D341Med (cell line): Measurements from ENCODE around the gene OR10V1.
"Not testable (repeated sequence)": the region's sequence is repeated elsewhere in the genome, so short reads cannot be mapped to it uniquely, and the experiment has no call there.

Source experiments
- DNase-seq: peaks from one replicate; pipeline ENCODE4 v3.0.0; 2012; ENCODE audit warnings: low spot score

OR10V1 gene

GRCh38 chr11:59710136-59710847 is 3.4 kb downstream of the OR10V1 start:
- DNase-seq = no peak

GRCh38 chr11:59708537-59708936 is 5.1 kb downstream of the OR10V1 start:
- DNase-seq = no peak

GRCh38 chr11:59707371-59707770 is 6.3 kb downstream of the OR10V1 start:
- no peak for DNase-seq

- DNase-seq = no peak
Measured at GRCh38 chr11:59706518-59707285, 6.9 kb downstream of the OR10V1 start.

- no peak for DNase-seq
Measured at GRCh38 chr11:59705294-59705693, 8.4 kb downstream of the OR10V1 start.

GRCh38 chr11:59703515-59703914 is 10.1 kb downstream of the OR10V1 start:
- not testable (repeated sequence) for DNase-seq

GRCh38 chr11:59700157-59700556 is 13.5 kb downstream of the OR10V1 start:
- DNase-seq = not testable (repeated sequence)

- no peak for DNase-seq
Measured at GRCh38 chr11:59698506-59698905, 15.1 kb downstream of the OR10V1 start.

GRCh38 chr11:59692915-59693314 is 20.7 kb downstream of the OR10V1 start:
- DNase-seq = no peak

GRCh38 chr11:59691156-59691555 is 22.5 kb downstream of the OR10V1 start:
- DNase-seq = no peak

GRCh38 chr11:59689015-59689414 is 24.6 kb downstream of the OR10V1 start:
- no peak for DNase-seq

GRCh38 chr11:59681260-59681725 is 32.4 kb downstream of the OR10V1 start:
- DNase-seq = not testable (repeated sequence)

- peak; percentile 79 for DNase-seq
Measured at GRCh38 chr11:59680287-59681154, 33.1 kb downstream of the OR10V1 start.

GRCh38 chr11:59679347-59679746 is 34.3 kb downstream of the OR10V1 start:
- DNase-seq = no peak

- no peak for DNase-seq
Measured at GRCh38 chr11:59678813-59679165, 34.9 kb downstream of the OR10V1 start.

- DNase-seq = no peak
Measured at GRCh38 chr11:59678118-59678812, 35.4 kb downstream of the OR10V1 start.

- no peak for DNase-seq
Measured at GRCh38 chr11:59676205-59676604, 37.4 kb downstream of the OR10V1 start.

GRCh38 chr11:59674291-59674690 is 39.4 kb downstream of the OR10V1 start:
- DNase-seq = no peak

GRCh38 chr11:59673291-59673690 is 40.4 kb downstream of the OR10V1 start:
- no peak for DNase-seq

GRCh38 chr11:59671471-59671870 is 42.2 kb downstream of the OR10V1 start:
- DNase-seq = no peak

- peak; percentile 65 for DNase-seq
Measured at GRCh38 chr11:59669611-59670009, 44.0 kb downstream of the OR10V1 start.
